ENCODE results near the gene OR8A1.
"Not testable (repeated sequence)": the region's sequence is repeated elsewhere in the genome, so short reads cannot be mapped to it uniquely, and the experiment has no call there.

OR8A1 gene

GRCh38 chr11:124595302-124595701 is 25.5 kb downstream of the OR8A1 start:
- DNase-seq (ENCODE audit: low read depth in 2 of 2): no peak

DNA sequence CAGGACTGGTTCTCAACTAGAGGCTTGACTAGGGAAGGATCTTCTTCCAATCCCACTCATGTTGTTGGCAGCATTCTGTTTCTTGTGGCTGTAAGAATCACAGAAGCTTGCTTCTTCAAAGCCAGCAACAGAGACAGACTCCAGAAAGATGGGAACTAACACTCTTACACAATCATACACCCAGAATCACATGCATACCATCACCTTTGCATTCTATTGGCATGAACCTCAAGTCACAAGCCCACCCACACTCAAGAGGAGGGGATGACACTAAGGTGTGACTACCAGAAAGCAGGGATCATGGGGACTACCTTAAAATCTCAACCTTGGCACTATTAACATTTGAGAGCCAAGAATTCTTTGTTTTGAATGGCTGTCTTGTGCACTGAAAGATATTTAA is 27.8 kb downstream of the OR8A1 start:
- no peak for DNase-seq (ENCODE audit: low read depth in 2 of 2)

DNA sequence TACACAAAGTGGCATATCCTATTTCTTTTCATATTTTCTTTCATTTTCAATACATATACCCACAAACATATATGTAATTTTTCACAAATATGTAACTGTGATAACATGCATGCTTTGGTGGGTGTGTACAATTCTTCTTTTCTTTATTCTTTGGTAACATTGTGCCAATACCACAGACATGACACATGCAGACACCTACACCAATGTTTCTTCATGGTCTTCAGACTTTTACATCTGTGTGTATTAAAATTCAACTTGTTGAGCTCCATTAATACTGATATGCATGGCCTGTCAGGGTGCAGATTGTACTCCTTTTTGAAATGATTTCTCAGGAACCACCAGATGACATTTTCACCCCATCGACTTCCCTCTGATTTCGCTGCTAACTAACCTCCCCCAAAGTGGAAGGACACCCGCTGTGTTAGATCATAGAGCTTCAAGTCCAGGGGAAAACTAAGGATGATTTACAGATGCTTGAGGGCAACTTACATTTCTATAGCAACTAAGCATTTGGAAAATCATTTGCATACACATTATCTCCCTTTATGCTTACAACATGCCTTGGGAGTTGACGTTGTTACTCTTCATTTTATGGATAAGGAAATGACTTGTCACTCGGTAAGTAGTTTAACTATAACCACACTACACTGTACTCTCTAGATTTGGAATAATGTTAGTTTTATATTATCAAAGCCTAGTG is 31.0 kb downstream of the OR8A1 start:
- DNase-seq (ENCODE audit: low read depth in 2 of 2): no peak

GRCh38 chr11:124602193-124602592 is 32.4 kb downstream of the OR8A1 start:
- DNase-seq (ENCODE audit: low read depth in 2 of 2): no peak

- not testable (repeated sequence) for DNase-seq (ENCODE audit: low read depth in 2 of 2)
These were observed 32.9 kb downstream of the OR8A1 start for GRCh38 chr11:124602723-124603122.

DNA sequence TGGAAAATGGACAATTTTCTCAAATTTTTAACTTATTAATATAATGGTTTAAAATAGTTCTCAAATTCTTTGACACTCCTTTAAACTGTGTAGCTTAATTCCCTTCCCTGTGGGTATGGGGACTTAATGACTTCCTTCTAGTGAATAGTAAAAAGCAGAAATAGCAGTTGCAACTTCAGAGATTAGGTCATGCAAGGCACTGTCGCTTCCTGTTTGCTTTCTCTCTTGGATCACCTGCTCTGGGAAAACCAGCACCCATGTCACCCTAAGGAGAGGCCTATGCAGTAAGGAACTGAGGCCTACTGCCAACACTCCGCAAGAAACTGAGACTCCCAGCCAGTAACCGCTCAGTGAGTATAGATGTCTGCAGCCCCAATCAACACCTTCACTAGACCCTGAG is 35.9 kb downstream of the OR8A1 start:
- DNase-seq (ENCODE audit: low read depth in 2 of 2): no peak

GRCh38 chr11:124608147-124608546 is 38.4 kb downstream of the OR8A1 start:
- DNase-seq (ENCODE audit: low read depth in 2 of 2): no peak

GRCh38 chr11:124610295-124610694 is 40.5 kb downstream of the OR8A1 start:
- DNase-seq (ENCODE audit: low read depth in 2 of 2): no peak

GRCh38 chr11:124611064-124611463 is 41.3 kb downstream of the OR8A1 start, which contains the start of gene PANX3:
Gene PANX3, plus strand, starts transcription at chr11:124611428. Its CDS starts 129 bp downstream, at chr11:124611557.
- DNase-seq (ENCODE audit: low read depth in 2 of 2): no peak

DNA sequence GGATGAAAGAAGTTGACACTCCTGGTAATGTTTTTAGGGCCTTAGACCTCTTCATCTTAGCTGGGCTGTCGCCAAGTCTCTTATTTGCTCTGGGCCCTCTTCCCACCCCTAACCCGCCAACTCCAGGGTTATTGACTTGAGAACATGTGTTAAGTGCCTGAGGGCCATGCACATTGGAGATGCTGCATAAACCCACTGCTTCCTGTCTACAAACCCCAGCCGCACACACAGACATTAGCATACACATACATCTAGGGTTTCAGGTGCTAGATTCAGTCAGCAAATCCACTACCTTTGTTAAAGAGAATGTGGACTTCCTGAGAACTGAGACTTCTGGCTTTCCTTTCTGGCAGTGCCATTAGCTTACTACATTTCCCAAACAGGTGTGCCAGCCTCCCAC is 42.2 kb downstream of the OR8A1 start:
- no peak for DNase-seq (ENCODE audit: low read depth in 2 of 2)

DNA sequence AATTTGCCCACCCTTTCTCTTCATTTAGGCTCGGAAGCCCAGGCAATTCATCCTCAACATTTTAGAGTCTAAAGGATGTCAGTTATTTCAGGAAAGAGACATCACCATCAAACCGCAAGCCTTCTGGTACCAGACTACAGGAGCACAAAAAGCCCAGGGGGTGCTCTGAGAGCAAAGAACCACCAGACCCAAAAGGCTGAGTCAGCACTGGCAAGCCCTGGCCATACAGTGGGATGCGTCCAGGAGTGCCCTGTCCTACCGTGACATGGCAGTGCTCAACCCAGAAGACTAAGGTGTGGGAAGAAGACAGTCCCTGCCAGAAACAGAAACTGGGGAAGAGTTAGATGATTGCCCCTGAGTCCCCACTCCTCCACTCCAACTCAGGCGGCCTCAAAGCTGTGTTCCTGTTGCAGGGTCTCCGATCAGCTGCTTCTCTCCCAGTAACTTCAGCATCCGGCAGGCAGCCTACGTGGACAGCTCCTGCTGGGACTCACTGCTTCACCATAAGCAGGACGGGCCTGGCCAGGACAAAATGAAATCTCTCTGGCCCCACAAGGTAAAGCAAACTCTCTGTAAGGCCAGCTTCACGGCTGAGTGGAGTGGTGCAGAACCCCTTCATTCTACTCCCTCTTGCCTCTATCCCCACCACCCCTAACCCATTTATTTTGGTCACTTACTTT is 42.9 kb downstream of the OR8A1 start:
- DNase-seq (ENCODE audit: low read depth in 2 of 2): no peak

DNA sequence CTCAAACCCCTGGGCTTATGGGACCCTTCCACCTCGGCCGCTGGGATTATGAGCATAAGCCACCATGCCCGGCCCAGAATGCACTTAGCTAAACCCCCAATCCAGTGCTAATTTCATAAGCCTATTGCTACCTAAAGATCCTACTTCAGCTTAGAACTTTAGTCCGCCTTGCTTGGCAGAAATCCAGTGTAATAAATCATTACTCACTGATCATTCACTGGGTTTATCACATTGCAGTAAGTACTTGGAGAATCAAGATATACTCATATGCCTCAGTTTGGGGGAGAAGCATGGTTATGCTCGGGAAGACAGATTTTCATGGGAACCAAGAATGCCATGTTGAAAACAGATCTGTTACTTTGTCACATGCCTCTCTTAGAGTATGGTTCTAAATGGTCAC is 49.1 kb downstream of the OR8A1 start:
- DNase-seq (ENCODE audit: low read depth in 2 of 2): no peak

All from activated CD8-positive, alpha-beta memory T cell treated with anti-CD3 and anti-CD28 coated beads for 4 hours (primary cell).